Activated B cell treated with CpG ODN at 0.5 μM for 24 hours (primary cell): ENCODE results near the gene DPP8. TPM values are rescaled to one million over a fixed set of nuclear protein-coding genes. Genes with fewer than 3 reads are reported as not detected.

ENCODE experiments used
- ATAC-seq: fragments of 200-7000 bp; cut with Tn5 transposase; one replicate; pipeline ENCODE4 v1.10.0; 2021; ENCODE audit warnings: low read depth, mild to moderate bottlenecking, moderate library complexity
- CTCF ChIA-PET: fragments of 350-600 bp; sonication (Branson Sonifier 250); formaldehyde crosslinking; loops from one replicate; lab custom pipeline; 2021; ENCODE audit warnings: antibody characterized with exemption; lab: Charles Lee
- POLR2A ChIA-PET: fragments of 350-600 bp; sonication (Branson Sonifier 250); formaldehyde crosslinking; loops from one replicate; lab custom pipeline; 2021; ENCODE audit warnings: antibody characterized with exemption; lab: Charles Lee
- DNase-seq: peaks from one replicate; pipeline ENCODE4 v3.0.0; 2022
- H3K27ac Mint-ChIP-seq: one replicate; pipeline ENCODE4 v1.8.0; 2020; ENCODE audit warnings: mixed read lengths
- H3K27me3 Mint-ChIP-seq: one replicate; pipeline ENCODE4 v1.8.0; 2021; ENCODE audit warnings: mixed read lengths
- H3K36me3 Mint-ChIP-seq: one replicate; pipeline ENCODE4 v1.8.0; 2021; ENCODE audit warnings: low read depth, mixed read lengths
- H3K4me1 Mint-ChIP-seq: one replicate; pipeline ENCODE4 v1.8.0; 2021; ENCODE audit warnings: mixed read lengths
- H3K4me3 Mint-ChIP-seq: one replicate; pipeline ENCODE4 v1.8.0; 2020; ENCODE audit warnings: mild to moderate bottlenecking, mixed read lengths
- H3K9me3 Mint-ChIP-seq: one replicate; pipeline ENCODE4 v1.8.0; 2020; ENCODE audit warnings: mixed read lengths
- CTCF ChIP-seq: fragments of 200-600 bp; IDR thresholded peaks from one replicate; pipeline ENCODE4 v1.8.0; 2022; ENCODE audit warnings: antibody characterized with exemption, mild to moderate bottlenecking
- intact Hi-C: fragments of 100-400 bp; cut with micrococcal nuclease; formaldehyde crosslinking; loops from one replicate; pipeline ENCODE4 v1.15.1; 2024
- total RNA-seq: library from RNA; stranded (reverse); gene quantifications from 2 replicates; pipeline ENCODE4 v1.2.3, GENCODE V29; 2022

Gene DPP8
- 43.0 and 52.2 TPM in 2 replicates for total RNA-seq

GRCh38 chr15:65516997-65517865, at the start of gene DPP8:
Gene DPP8 (minus strand): TSS chr15:65517689. CDS start chr15:65512553, 5,136 bp downstream.
- POLR2A ChIA-PET, result interaction anchor here (0.6 to 2.1 kb wide), 26 partner anchors 9 to 1419 kb away, joined by 3 to 19 read pairs (median 4); partner anchors contain the start of genes CLPX, INTS14, RAB11A and RNU5B-1
- no peaks in the 10 kb centered on the region for H3K27me3 Mint-ChIP-seq
- peaks cover 37% of the 10 kb centered on the region for H3K4me1 Mint-ChIP-seq
- peak within 1 kb of the TSS; percentile 89 for H3K27ac Mint-ChIP-seq
- intact Hi-C loops, result loop anchor here (1.0 kb wide), 3 partner anchors 94 to 988 kb away; partner anchors contain the start of genes CLPX, INTS14 and ZWILCH
- peak; percentile 94 for ATAC-seq
- peak within 1 kb of the TSS; percentile 96 for H3K4me3 Mint-ChIP-seq
- CTCF ChIA-PET, result interaction anchor here (0.6 to 1.3 kb wide), 5 partner anchors 12 to 1479 kb away, joined by 3 to 10 read pairs (median 3); partner anchors contain the start of genes HACD3 and INTS14
- TF ChIP-seq CTCF, result no peak
- DNase-seq, result peak; percentile 91
- H3K9me3 Mint-ChIP-seq, result no peaks in the 10 kb centered on the region
- H3K36me3 Mint-ChIP-seq, result peaks cover 37% of the 10 kb centered on the region

GRCh38 chr15:65561934-65562333, 44.4 kb upstream of the DPP8 start:
- Mint-ChIP-seq H3K4me1 (no peaks in the 10 kb centered on the region), H3K27me3 (no peaks in the 10 kb centered on the region), H3K4me3 (no peak overlapping the region), H3K27ac (no peak overlapping the region), H3K9me3 (peaks cover 4% of the 10 kb centered on the region), H3K36me3 (peaks cover 86% of the 10 kb centered on the region)
- ATAC-seq (no peak), DNase-seq (no peak)
- no peak for TF ChIP-seq CTCF
- ChIA-PET POLR2A (no interaction called here), CTCF (no interaction called here)
- intact Hi-C loops, result no loop called here

GRCh38 chr15:65559941-65560340, 42.5 kb upstream of the DPP8 start:
- ChIA-PET CTCF (no interaction called here), POLR2A (interaction anchor here (0.5 to 0.6 kb wide), 3 partner anchors 43 to 225 kb away, joined by 3 to 6 read pairs (median 3); no protein-coding TSS in a partner anchor)
- intact Hi-C loops, result no loop called here
- TF ChIP-seq CTCF, result no peak
- Mint-ChIP-seq H3K4me3 (no peak overlapping the region), H3K36me3 (peaks cover 84% of the 10 kb centered on the region), H3K4me1 (no peaks in the 10 kb centered on the region), H3K9me3 (no peaks in the 10 kb centered on the region), H3K27me3 (no peaks in the 10 kb centered on the region), H3K27ac (no peak overlapping the region)
- ATAC-seq, result no peak
- DNase-seq, result no peak

GRCh38 chr15:65558997-65559760, 41.7 kb upstream of the DPP8 start:
- ChIA-PET CTCF (no interaction called here), POLR2A (no interaction called here)
- Mint-ChIP-seq H3K4me3 (no peak overlapping the region), H3K27me3 (no peaks in the 10 kb centered on the region), H3K9me3 (no peaks in the 10 kb centered on the region), H3K4me1 (no peaks in the 10 kb centered on the region), H3K27ac (no peak overlapping the region), H3K36me3 (peaks cover 81% of the 10 kb centered on the region)
- ATAC-seq (no peak), DNase-seq (no peak)
- intact Hi-C loops, result no loop called here
- no peak for TF ChIP-seq CTCF
